ENCODE data around the gene NUCKS1.

The NUCKS1 gene

GRCh38 chr1:205785446-205785845 lies 35.5 kb upstream of the NUCKS1 start:
- Histone ChIP-seq H3K79me2 (ENCODE audit: insufficient read depth, low read length) (no peaks in the 10 kb centered on the region), H3K4me3 (ENCODE audit: low read length, poor library complexity, severe bottlenecking) (no peak overlapping the region)

GRCh38 chr1:205783904-205784303 lies 33.9 kb upstream of the NUCKS1 start:
- Histone ChIP-seq H3K9me2 (replicated peaks; ENCODE audit: low read depth, low read length) (no peaks in the 10 kb centered on the region), H3K4me3 (ENCODE audit: low read length, poor library complexity, severe bottlenecking) (no peak overlapping the region), H4K20me1 (ENCODE audit: insufficient read depth, low read length, poor library complexity, severe bottlenecking) (no peaks in the 10 kb centered on the region), H3K9ac (ENCODE audit: low read depth, low read length, poor library complexity, severe bottlenecking) (no peak overlapping the region), H3K27me3 (ENCODE audit: insufficient read depth, low read length, poor library complexity, severe bottlenecking) (no peaks in the 10 kb centered on the region), H3K9me3 (ENCODE audit: insufficient read depth, low read depth, low read length) (no peaks in the 10 kb centered on the region), H3K36me3 (ENCODE audit: insufficient read depth, low read length) (no peaks in the 10 kb centered on the region), H3F3A (ENCODE audit: low read depth) (no peaks in the 10 kb centered on the region), H2AFZ (ENCODE audit: low read length) (no peak overlapping the region), H3K4me1 (ENCODE audit: insufficient read depth, low read length, poor library complexity, severe bottlenecking) (peaks cover 8% of the 10 kb centered on the region), H3K79me2 (ENCODE audit: insufficient read depth, low read length) (no peaks in the 10 kb centered on the region), H3K4me2 (ENCODE audit: low read depth, low read length, poor library complexity, severe bottlenecking) (no peak overlapping the region)
- TF ChIP-seq EZH2phosphoT487 (IDR thresholded peaks at IDR 0.05; ENCODE audit: borderline replicate concordance) = no peak
- TF ChIP-seq CTCF (conservative IDR thresholded peaks at IDR 0.05; ENCODE audit: low read length) = no peak

More at GRCh38 chr1:205785446-205785845, 35.5 kb upstream of the NUCKS1 start:
- no peak overlapping the region for H3K4me2 ChIP-seq (ENCODE audit: low read depth, low read length, poor library complexity, severe bottlenecking)
- H3K36me3 ChIP-seq (ENCODE audit: insufficient read depth, low read length) = peaks cover 4% of the 10 kb centered on the region; the same call in 1 of the 2 replicates
- H3K4me1 ChIP-seq (ENCODE audit: insufficient read depth, low read length, poor library complexity, severe bottlenecking) = peaks cover 8% of the 10 kb centered on the region
- no peak overlapping the region for H3K9ac ChIP-seq (ENCODE audit: low read depth, low read length, poor library complexity, severe bottlenecking)
- H3K27me3 ChIP-seq (ENCODE audit: insufficient read depth, low read length, poor library complexity, severe bottlenecking) = no peaks in the 10 kb centered on the region
- H3K9me2 ChIP-seq (replicated peaks; ENCODE audit: low read depth, low read length) = no peaks in the 10 kb centered on the region
- TF ChIP-seq CTCF (conservative IDR thresholded peaks at IDR 0.05; ENCODE audit: low read length) = no peak
- H3F3A ChIP-seq (ENCODE audit: low read depth) = no peaks in the 10 kb centered on the region
- H2AFZ ChIP-seq (ENCODE audit: low read length) = no peak overlapping the region
- H3K9me3 ChIP-seq (ENCODE audit: insufficient read depth, low read depth, low read length) = no peaks in the 10 kb centered on the region
- H4K20me1 ChIP-seq (ENCODE audit: insufficient read depth, low read length, poor library complexity, severe bottlenecking) = no peaks in the 10 kb centered on the region

- H3K4me1 ChIP-seq (ENCODE audit: insufficient read depth, low read length, poor library complexity, severe bottlenecking) = peaks cover 8% of the 10 kb centered on the region
- no peaks in the 10 kb centered on the region for H3K36me3 ChIP-seq (ENCODE audit: insufficient read depth, low read length)
- TF ChIP-seq EZH2phosphoT487 (IDR thresholded peaks at IDR 0.05; ENCODE audit: borderline replicate concordance) = no peak
- TF ChIP-seq CTCF (conservative IDR thresholded peaks at IDR 0.05; ENCODE audit: low read length) = no peak
- H3K4me3 ChIP-seq (ENCODE audit: low read length, poor library complexity, severe bottlenecking) = no peak overlapping the region
- H3K27me3 ChIP-seq (ENCODE audit: insufficient read depth, low read length, poor library complexity, severe bottlenecking) = no peaks in the 10 kb centered on the region
- H2AFZ ChIP-seq (ENCODE audit: low read length) = no peak overlapping the region
- H3K9ac ChIP-seq (ENCODE audit: low read depth, low read length, poor library complexity, severe bottlenecking) = no peak overlapping the region
- no peaks in the 10 kb centered on the region for H3K9me2 ChIP-seq (replicated peaks; ENCODE audit: low read depth, low read length)
- H3K79me2 ChIP-seq (ENCODE audit: insufficient read depth, low read length) = no peaks in the 10 kb centered on the region
- no peaks in the 10 kb centered on the region for H3K9me3 ChIP-seq (ENCODE audit: insufficient read depth, low read depth, low read length)
- H3F3A ChIP-seq (ENCODE audit: low read depth) = no peaks in the 10 kb centered on the region
- H4K20me1 ChIP-seq (ENCODE audit: insufficient read depth, low read length, poor library complexity, severe bottlenecking) = no peaks in the 10 kb centered on the region
- H3K4me2 ChIP-seq (ENCODE audit: low read depth, low read length, poor library complexity, severe bottlenecking) = no peak overlapping the region
These were observed 33.4 kb upstream of the NUCKS1 start for GRCh38 chr1:205783433-205783795.
